Osteoblast (primary cell): ENCODE measurements around the gene IL15RA. TPM values are rescaled to one million over a fixed set of nuclear protein-coding genes. Genes with fewer than 3 reads are reported as not detected.
A peak's percentile ranks its signal among the peaks of the same experiment; 100 is the strongest.

Source experiments
- DNase-seq: peaks from one replicate; pipeline ENCODE4 v3.0.0; 2011; ENCODE audit warnings: low spot score, mixed read lengths; ENCODE audit not compliant: insufficient read length; ENCODE audit errors: missing footprints
- H2AFZ ChIP-seq: 2 replicates; pipeline ENCODE4 v1.6.0; 2011; ENCODE audit warnings: mild to moderate bottlenecking, low read length
- H3K27ac ChIP-seq: 2 replicates; pipeline ENCODE4 v1.5.1; 2011; ENCODE audit warnings: mild to moderate bottlenecking, low read depth, low read length, moderate library complexity
- H3K27me3 ChIP-seq: 2 replicates; pipeline ENCODE4 v1.6.0; 2012; ENCODE audit warnings: mild to moderate bottlenecking, control low read depth, inconsistent platforms, low read length, moderate library complexity; ENCODE audit not compliant: insufficient read depth
- H3K36me3 ChIP-seq: 2 replicates; pipeline ENCODE4 v1.5.1; 2011; ENCODE audit warnings: mild to moderate bottlenecking, low read length, control low read depth, moderate library complexity; ENCODE audit not compliant: insufficient read depth
- H3K4me1 ChIP-seq: 2 replicates; pipeline ENCODE4 v1.5.1; 2011; ENCODE audit warnings: mild to moderate bottlenecking, low read length, control low read depth, moderate library complexity; ENCODE audit not compliant: insufficient read depth
- H3K4me2 ChIP-seq: 2 replicates; pipeline ENCODE4 v1.6.0; 2011; ENCODE audit warnings: mild to moderate bottlenecking, low read length; ENCODE audit not compliant: insufficient read depth
- H3K4me3 ChIP-seq: fragments of 200-600 bp; sonication (generic); 3 replicates; pipeline ENCODE4 v1.5.1; 2012; ENCODE audit warnings: mild to moderate bottlenecking, low read length, inconsistent platforms; ENCODE audit not compliant: insufficient read depth
- H3K79me2 ChIP-seq: 2 replicates; pipeline ENCODE4 v1.6.0; 2012; ENCODE audit warnings: mild to moderate bottlenecking, low read length, control low read depth, inconsistent platforms; ENCODE audit not compliant: insufficient read depth
- H3K9me3 ChIP-seq: 2 replicates; pipeline ENCODE4 v1.5.1; 2011; ENCODE audit warnings: low read depth, low read length, control low read depth
- H4K20me1 ChIP-seq: 2 replicates; pipeline ENCODE4 v1.6.0; 2012; ENCODE audit warnings: mild to moderate bottlenecking, low read length, control low read depth; ENCODE audit not compliant: insufficient read depth
- total RNA-seq: library from RNA; depleted of rRNA; stranded (reverse); fragments of >200 nt; gene quantifications from 2 replicates; pipeline ENCODE4 v1.2.3, GENCODE V29; 2012
- TF ChIP-seq, protein P1 (sequence below): IDR thresholded peaks from 2 replicates; pipeline ENCODE4 v1.5.1; 2011; ENCODE audit warnings: mild to moderate bottlenecking, low read depth, low read length, moderate library complexity; ENCODE audit errors: extremely low read depth

The IL15RA gene
- total RNA-seq, 1 donor, result 1.1 TPM

DNA sequence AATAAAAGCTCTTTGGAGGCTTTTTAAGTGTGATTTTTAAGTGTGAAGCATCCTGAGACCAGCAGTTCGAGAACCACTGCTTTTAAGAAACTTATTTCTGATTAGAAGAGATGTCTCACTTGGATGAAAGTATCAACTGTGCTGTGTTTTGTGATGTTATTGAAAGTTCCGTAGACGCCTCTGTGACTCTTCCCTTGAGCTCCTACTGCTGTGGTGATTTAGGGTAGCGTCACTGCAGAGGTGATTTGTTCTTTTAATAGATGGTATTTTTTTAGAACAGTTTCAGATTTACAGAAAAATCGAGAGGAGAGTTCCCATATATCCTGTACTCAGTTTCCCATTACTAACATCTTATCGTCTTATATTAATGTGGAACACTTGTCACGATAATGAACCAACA lies 57.8 kb downstream of the IL15RA start:
- TF ChIP-seq, protein P1, sequence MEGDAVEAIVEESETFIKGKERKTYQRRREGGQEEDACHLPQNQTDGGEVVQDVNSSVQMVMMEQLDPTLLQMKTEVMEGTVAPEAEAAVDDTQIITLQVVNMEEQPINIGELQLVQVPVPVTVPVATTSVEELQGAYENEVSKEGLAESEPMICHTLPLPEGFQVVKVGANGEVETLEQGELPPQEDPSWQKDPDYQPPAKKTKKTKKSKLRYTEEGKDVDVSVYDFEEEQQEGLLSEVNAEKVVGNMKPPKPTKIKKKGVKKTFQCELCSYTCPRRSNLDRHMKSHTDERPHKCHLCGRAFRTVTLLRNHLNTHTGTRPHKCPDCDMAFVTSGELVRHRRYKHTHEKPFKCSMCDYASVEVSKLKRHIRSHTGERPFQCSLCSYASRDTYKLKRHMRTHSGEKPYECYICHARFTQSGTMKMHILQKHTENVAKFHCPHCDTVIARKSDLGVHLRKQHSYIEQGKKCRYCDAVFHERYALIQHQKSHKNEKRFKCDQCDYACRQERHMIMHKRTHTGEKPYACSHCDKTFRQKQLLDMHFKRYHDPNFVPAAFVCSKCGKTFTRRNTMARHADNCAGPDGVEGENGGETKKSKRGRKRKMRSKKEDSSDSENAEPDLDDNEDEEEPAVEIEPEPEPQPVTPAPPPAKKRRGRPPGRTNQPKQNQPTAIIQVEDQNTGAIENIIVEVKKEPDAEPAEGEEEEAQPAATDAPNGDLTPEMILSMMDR, result no peak
- Histone ChIP-seq H3K4me3 (no peak overlapping the region), H3K36me3 (peaks cover 91% of the 10 kb centered on the region), H3K9me3 (no peaks in the 10 kb centered on the region), H3K4me1 (no peaks in the 10 kb centered on the region), H2AFZ (no peak overlapping the region), H3K4me2 (no peak overlapping the region), H3K27me3 (no peaks in the 10 kb centered on the region), H3K27ac (no peak overlapping the region), H3K79me2 (no peaks in the 10 kb centered on the region), H4K20me1 (no peaks in the 10 kb centered on the region)
- DNase-seq, result no peak

DNA sequence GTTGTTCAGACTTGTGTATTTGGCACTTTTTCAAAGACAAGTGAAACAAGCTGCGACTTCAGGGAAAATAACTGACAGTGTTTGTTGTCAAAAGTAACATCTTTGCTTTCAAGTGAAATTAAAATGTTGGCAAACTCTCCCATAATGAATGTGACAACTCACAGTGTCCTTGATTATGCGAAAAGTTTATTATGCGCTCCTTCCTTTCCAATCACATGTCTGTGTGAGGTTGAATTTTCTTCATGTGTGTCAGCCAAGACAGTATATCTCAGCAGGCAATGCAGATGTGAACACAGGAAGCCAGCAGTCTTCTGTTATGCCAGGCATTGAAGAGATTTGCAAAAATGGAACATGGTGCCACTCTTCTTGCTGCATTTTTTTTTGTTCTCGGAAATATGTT lies 58.6 kb downstream of the IL15RA start:
- Histone ChIP-seq H3K9me3 (no peaks in the 10 kb centered on the region), H3K4me2 (no peak overlapping the region), H3K4me3 (no peak overlapping the region), H3K27ac (no peak overlapping the region), H3K4me1 (no peaks in the 10 kb centered on the region), H2AFZ (no peak overlapping the region), H3K27me3 (no peaks in the 10 kb centered on the region), H4K20me1 (no peaks in the 10 kb centered on the region), H3K79me2 (no peaks in the 10 kb centered on the region), H3K36me3 (peaks cover 93% of the 10 kb centered on the region)
- TF ChIP-seq, protein P1, result no peak
- no peak for DNase-seq

DNA sequence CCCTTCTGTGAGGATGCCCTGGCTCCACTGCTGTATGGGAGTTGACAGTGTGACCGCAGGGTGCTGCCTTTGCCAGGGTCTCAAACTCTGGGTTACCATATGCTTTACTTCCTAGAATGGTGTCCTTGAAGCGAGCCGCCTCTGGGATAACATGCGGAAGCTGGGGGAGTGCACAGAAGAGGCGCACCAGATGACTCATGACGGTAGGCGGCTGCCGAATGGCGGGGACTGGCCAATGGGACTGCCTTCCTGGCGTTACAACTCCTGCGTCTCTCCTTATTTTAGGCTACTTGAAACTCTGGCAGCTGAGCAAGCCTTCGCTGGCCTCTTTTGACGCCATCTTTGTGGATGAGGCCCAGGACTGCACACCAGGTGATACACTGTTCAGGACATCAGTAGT lies 60.0 kb downstream of the IL15RA start:
- TF ChIP-seq, protein P1, result no peak
- Histone ChIP-seq H3K4me1 (no peaks in the 10 kb centered on the region), H3K27ac (no peak overlapping the region)

DNA sequence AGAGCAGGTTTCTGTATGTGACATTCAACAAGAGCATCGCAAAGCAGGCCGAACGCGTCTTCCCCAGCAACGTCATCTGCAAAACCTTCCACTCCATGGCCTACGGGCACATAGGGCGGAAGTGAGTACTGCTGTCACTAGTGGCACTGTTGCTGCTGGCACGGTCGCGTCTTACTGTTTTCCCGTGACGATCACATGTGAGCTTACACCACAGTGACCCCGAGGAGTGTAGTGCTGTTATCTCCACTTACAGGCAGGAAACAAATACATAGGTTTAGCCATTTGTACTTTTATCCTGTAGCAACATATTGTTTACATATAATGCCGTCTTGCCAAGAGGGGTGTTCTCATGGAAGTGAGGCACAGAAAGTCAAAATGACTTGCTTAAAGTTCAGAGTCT lies 61.9 kb downstream of the IL15RA start:
- Histone ChIP-seq H3K27ac (no peak overlapping the region), H3K36me3 (peaks cover 87% of the 10 kb centered on the region), H3K79me2 (no peaks in the 10 kb centered on the region), H4K20me1 (peaks cover 8% of the 10 kb centered on the region), H3K4me3 (no peak overlapping the region), H3K4me2 (no peak overlapping the region), H3K27me3 (no peaks in the 10 kb centered on the region), H3K9me3 (no peaks in the 10 kb centered on the region), H3K4me1 (no peaks in the 10 kb centered on the region), H2AFZ (no peak overlapping the region)
- TF ChIP-seq, protein P1, result no peak
- no peak for DNase-seq

More for the DNA sequence above, 60.0 kb downstream of the IL15RA start:
- H3K79me2 ChIP-seq, result no peaks in the 10 kb centered on the region
- H3K36me3 ChIP-seq, result peaks cover 90% of the 10 kb centered on the region
- no peaks in the 10 kb centered on the region for H3K27me3 ChIP-seq
- peaks cover 8% of the 10 kb centered on the region for H4K20me1 ChIP-seq
- H2AFZ ChIP-seq, result no peak overlapping the region
- H3K9me3 ChIP-seq, result no peaks in the 10 kb centered on the region
- peak; percentile 49 for DNase-seq
- no peak overlapping the region for H3K4me3 ChIP-seq
- no peak overlapping the region for H3K4me2 ChIP-seq
